ENCODE data around the gene ADAMTS20.

DNA sequence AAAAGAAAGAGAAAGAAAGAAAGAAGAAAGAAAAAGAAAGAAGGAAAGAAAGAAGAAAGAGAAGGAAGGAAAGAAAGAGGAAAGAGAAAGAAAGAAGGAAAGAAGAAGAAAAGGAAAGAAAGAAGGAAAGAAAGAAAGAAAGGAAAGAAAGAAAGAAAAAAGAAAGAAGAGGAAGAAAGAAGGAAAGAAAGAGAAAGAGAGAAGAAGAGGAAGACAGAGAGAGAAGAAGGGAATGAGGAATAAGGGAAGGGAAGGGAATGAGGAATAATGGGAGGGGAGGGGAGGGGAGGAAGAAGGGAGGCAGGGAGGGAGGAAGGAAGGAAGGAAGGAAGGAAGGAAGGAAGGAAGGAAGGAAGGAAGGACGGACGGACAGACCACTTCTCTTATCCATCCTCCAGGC lies 246.9 kb downstream of the ADAMTS20 start:
- TF ChIP-seq, protein P1, sequence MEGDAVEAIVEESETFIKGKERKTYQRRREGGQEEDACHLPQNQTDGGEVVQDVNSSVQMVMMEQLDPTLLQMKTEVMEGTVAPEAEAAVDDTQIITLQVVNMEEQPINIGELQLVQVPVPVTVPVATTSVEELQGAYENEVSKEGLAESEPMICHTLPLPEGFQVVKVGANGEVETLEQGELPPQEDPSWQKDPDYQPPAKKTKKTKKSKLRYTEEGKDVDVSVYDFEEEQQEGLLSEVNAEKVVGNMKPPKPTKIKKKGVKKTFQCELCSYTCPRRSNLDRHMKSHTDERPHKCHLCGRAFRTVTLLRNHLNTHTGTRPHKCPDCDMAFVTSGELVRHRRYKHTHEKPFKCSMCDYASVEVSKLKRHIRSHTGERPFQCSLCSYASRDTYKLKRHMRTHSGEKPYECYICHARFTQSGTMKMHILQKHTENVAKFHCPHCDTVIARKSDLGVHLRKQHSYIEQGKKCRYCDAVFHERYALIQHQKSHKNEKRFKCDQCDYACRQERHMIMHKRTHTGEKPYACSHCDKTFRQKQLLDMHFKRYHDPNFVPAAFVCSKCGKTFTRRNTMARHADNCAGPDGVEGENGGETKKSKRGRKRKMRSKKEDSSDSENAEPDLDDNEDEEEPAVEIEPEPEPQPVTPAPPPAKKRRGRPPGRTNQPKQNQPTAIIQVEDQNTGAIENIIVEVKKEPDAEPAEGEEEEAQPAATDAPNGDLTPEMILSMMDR (IDR thresholded peaks at IDR 0.05), result no peak
- TF ChIP-seq POLR2A (IDR thresholded peaks at IDR 0.05), result no peak

All from Peyer's patch (tissue), 4 donors.